CD4-positive, alpha-beta T cell treated with Interleukin-2 at 100 ng/mL for 4 hours (primary cell): ENCODE data around the gene NR6A1.

Experiments
- DNase-seq: peaks from one replicate; pipeline ENCODE4 v3.0.0-alpha.2; 2020; ENCODE audit warnings: low spot score

Gene NR6A1

DNA sequence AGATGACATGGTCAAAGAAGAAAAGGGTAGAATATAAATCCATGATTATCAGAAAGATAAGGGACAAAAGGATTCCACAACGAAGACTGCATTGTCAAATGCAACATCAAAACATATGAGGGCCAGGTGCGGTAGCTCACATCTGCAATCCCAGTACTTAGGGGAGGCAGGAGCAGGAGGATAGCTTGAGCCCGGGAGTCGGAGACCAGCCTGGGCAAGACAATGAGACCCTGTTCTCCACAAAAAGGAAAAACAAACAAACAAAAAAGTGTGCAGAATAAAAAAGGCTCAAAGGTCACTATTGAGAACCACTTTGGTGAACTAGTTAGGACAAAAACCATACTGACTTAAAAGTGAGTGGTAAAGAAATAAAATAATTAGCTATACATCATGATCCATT, 203.7 kb downstream of the NR6A1 start:
- DNase-seq = no peak

DNA sequence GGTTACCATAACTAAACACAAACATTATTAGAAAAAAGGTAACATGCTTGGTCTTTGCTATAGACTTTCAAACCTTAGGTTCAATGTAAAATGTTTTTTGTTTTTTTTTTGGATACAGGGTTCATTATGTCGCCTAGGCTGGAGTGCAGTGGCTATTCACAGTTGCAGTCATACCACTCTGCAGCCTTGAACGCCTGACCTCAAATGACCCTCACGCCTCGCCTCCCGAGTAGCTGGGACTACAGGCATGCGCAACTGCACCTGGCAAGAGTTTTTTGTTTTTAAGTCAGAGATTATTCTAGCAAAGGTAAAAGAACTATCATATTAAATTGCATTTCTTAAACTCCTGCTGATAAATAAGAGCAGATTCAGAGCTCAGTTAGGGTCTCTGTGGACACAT, 208.8 kb downstream of the NR6A1 start:
- DNase-seq = no peak

DNA sequence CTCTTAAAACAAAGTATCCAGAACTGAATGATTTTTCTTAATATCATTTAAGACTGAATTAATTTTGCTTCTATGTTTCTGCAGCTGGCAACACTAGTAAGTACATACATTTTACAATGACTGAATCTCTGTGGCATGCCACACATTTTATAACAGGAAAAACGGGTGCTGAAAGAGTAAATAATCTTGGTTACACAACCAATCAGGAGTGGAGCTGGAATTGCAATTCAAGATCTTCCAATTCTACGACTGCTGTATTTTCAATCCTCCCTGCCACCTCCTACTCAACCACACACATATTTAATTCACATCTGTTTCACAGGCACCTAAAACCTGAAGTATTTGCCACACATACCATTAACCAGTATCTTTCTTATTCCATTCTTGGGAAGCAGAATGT, 211.2 kb downstream of the NR6A1 start:
- DNase-seq = no peak

DNA sequence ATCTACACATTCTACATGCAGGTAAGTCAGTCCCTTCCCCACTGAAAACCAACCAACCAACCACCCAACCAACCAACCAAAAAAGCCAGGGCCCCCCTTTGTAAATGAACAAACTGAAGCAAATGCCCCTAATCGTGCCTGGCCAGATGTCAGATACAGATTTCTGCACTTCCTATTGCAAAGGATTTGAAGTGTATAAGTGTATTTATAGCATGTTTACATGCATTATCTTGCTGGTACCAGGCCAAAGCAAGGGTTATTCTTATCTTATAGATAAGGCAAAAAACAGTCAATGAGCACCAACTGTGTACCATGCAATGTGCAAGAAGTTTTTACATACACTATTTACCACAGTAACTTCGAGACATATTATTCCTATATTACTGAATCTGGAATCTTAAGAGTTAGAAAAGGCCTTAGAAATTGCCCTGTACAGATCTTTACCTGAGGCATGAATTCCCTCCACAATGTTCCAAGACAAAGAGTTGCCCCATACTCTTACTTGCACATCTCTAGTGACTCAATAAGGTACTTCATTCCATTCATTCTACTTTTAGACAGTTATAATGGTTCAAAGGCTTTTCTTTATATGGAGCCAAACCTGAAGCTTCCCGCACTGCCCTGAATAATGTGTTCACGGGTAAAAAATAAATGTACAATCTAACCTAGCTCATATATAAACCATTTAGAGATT, 212.2 kb downstream of the NR6A1 start:
- no peak for DNase-seq

DNA sequence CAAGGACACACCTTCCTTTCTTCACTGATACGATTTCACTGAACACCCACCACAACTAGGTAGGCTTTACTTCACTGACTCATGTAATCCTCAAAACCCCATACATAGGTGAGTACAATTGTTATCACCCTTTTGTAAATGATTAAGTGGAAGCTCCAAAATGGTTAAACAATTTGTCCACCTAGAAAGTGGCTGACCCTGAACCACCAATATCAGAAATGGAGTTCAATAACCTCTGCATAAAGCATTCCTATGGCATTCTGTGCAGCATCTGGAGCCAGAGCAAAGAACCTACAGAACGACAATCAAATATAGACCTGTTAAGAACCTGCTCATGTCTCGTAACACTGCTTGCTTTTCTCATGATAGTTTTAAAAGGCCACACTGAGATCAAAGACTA, 213.2 kb downstream of the NR6A1 start:
- DNase-seq = no peak

DNA sequence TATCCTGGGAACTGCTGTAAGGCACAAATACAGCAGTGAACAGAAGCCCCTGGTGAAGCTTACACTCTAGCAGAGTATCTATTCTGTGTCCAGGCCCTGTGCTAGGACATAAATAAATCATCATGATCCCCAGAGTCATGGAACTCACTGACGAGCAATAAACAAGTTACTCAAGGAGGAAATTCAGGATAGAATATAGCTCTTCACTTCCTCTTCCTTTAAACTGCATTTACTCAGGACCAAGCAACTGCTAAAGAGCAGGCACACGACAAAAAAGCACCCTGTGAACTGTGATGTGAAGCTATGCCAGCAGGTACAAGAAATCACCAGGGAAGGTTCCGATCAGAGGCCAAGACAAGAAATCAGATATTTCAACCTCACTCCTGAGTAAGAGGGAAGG, 216.1 kb downstream of the NR6A1 start:
- no peak for DNase-seq

DNA sequence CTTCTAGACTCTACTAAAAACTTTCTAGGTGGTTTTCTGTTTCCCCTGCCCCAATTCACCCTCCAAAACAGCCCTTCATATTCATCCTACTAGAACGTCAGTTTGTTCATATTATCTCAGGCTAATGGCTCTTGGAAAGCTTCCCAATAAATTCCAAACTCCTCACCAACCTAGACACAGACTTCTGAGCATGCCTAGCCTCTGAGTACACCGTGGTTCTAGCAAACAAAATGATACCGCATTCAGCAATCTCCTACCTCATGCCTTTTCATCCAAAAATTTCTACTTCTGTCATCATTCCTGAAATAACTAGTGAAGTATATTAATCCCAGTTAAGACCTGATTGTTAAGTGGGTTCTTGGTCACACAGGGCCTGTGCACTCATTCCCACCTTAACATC, 217.4 kb downstream of the NR6A1 start:
- DNase-seq = no peak

DNA sequence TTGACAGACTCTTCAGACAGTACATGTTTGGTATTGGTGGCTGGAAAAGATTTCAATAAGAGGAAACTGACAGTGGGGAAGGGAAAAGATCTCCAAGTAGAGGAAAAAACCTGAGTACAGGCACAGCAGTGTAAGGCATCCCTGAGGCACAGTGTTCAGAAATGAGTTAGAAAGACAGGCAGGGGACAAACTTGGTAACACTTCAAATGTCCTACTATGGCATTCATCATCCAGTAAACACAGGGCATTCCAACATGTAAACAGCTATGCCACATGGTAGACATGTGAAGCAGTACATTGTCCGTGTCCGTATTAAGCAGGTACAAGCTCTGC, 218.9 kb downstream of the NR6A1 start:
- no peak for DNase-seq

DNA sequence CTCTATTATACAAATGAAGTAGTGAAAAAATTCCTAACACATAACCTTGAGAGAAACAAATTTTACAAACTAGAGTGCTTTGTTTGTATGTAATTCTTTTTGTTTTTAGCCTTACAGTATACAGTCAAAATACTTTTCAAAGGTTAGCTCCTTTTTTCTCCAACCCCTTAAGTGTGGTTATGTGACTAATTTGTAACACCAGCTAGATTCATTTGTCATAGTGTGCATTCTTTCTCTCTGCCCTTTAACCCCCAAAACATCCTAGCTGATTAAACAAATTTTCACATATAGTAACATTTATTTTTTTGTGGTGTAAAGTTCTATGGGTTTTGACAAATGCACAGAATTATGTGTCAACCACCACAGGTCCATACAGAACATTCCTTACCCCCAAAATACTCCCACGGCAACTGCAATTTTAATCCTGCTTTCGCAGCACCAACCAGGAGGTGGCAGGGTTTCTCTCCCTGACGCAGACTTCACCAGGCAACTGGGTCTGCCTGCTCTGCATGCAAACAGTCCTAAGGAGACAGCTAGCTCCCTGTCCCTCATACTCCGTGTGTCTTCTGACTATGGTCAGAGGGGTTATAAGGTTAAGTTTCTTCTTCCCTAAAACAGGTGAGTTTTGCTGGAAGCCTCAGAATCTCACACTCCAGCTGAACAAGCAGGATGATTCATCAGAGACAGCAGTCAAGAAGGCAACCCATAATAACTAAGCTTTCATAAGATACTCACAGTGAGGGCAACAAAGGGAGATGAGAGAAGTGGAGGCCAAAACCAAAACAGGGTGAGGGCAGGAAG, 219.4 kb downstream of the NR6A1 start:
- no peak for DNase-seq

DNA sequence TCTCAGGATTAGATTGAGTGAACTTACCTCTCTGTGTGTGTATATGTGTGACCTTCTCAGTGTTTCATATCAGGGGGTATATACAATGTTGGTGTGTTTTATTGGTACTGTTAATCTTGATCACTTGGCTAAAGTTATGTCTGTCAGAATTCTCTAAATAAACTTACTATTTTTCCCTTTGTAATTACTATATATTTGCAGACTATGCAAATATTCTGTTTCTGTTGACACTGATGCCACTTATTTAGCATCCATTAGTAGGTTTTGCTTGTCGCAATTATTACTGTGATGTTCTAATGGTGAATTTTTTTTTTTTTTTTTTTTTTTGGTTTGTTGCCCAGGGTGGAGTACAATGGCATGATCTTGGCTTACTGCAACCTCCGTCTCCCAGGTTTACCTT, 221.0 kb downstream of the NR6A1 start:
- no peak for DNase-seq

DNA sequence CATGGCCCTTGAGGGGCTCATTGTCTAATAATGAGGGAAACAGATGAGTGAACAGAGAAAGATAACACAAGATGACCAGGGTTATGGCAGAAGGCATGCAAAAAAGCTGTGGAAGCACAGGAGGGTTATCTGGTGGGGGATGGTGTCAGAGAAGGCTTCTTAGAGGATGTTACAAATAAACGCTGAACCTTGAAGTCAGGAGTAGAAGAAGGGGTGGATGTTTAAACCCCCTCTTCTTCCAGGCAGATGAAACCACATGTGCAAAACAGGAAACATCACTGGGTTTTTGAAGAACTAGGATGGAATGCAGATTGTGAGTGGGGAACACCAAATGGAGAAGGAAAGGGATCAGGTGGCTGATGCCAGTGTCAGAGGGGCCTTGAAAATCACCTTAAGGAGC, 222.1 kb downstream of the NR6A1 start:
- DNase-seq = no peak

DNA sequence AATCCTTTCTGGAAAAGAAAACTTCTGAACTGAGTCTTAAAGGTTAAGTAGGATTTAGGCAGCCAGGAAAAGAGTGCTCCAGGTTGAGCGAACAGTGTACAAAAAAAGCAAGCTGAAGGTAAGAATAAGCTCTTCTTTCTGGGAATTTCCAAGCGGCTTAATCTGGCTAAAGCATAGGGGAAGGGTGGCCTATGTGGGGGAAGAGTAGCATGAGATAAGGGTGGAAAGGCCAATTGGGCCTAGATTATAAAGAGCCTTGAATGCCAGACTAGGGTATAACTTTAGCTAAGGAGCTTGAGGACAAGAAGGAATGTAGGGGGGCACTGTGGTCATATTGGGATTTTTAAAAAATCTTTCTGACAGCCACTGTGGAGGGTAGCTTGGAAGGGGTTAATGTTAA, 226.6 kb downstream of the NR6A1 start:
- DNase-seq = no peak

DNA sequence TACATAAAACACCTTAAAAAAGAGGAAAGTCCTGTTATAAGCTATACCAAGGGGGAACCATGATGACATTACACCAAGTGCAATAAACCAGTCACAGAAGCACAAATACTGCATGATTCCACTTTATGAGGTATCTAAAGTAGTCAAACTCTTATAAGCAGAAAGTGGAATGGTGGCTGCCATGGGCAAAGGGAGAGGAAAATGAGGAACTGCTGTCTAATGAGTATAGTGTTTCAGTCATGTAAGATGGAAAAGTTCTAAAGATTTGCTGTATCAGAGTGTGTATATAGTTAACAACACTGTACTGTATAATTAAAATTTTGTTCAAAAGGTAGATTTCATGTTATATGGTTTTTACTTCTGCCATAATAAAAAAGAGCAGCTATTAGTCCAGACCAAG, 229.3 kb downstream of the NR6A1 start:
- no peak for DNase-seq

DNA sequence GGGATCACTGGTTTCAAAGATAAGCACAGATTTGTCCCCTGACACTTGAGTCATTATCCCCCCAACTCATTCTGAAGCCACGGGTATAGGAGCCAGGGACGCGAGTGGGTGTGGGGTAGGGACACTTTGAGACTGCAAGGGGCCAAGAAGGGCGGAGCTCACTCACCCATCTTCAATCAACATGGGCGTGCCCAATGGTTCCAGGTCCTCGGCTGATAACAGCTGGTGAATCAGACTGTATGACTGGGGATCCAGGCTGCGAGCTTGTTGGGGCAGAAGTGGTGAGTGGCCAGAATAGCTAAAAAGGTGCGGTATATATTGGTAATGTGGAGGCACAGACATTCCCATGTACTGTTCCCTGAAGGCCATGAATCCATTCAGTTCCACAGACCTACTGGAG, 233.2 kb downstream of the NR6A1 start:
- no peak for DNase-seq

DNA sequence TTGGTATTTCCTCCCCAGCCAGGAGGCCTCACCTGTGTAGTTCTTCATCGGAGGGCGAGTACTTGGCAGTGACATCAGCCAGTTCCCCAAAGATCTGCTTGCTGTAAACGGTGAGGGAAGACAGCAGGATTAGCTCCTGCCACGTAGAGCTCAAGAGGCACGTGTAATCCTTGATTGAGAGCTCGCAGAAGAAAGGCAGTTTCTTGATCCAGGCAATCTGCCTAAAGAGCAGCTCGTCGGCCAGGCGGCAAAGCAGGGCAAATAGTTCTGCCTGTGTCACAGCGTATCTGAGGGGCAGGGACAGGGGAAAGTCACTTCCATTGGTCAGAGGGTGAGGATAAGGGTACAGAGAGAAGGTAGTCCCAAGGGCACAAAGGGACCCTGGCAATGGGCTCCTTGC, 235.3 kb downstream of the NR6A1 start:
- no peak for DNase-seq

DNA sequence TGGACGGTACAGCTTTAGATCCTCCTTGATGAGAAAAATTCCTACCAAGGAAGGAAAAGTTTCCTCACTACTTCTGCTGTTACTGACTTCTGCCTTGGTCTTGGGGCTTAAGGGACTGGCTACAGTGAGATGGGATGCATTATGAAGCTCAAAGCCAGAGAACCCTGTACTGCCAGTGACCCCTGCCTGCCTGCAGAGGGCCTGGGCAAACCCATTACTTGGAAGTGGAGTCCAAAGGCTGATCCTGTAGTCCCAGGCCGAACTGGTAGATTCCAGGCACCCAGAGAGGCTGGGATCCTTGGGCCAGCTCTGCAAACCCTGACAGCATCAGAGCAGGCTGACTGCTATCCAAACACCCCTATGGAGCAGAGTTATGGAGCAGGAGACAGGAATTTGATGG, 238.2 kb downstream of the NR6A1 start:
- DNase-seq = no peak

DNA sequence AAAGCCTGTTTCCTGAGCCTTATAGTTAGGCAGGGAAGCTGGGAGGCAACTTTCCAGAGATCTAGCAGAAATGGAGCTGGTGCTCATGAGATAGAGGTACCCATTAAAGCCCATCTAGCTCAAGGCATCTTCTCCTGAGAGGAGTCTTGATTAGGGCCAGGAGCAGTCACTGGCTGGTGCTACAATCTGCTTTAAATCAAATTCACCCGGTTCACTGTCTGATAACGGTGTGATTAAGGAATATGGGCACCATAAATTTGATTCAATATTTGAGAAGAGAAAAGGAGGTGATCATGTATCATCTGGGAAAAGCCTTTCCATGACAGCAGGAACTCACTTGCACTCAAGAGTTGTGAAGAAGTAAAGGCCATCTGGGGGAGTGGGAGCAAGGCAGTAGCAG, 240.0 kb downstream of the NR6A1 start:
- no peak for DNase-seq

DNA sequence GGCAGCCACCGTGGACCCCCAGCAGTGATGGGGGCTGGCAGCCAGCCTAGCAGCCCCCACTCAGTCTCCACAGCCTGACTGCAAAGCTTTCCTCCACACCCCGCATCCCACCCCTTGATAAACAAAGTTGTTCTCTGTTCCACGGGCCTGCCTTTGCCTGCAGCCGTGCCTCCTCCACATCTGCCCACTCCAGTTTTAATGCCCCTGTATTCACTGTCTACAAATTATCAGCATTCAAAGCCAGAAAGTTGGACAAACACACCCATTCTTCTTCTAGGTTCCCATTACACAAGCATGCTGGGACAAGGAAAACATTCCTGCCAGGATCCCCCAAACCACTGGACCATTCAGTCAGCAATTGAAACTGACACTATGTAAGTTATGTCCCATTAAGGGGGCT, 240.9 kb downstream of the NR6A1 start:
- DNase-seq = no peak

DNA sequence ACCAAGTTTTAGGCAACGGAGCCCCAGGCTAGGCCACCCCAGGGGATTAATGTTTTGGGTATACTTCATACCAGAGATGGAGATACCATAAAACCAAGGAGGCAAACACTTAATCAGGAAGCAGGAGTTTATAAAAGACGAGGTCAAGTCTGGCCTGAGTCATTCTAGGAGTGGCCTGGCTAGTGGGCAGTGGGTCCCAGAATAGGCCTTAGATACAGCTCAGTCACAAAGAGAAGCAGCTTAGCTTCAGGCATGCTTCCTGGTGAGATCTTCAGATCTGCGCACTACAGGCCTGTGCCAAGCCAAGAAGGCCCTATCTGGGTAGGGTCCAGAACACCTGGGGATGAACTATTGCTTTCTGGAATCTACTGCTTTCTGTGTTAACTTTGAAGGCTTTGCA, 243.3 kb downstream of the NR6A1 start:
- DNase-seq = no peak

DNA sequence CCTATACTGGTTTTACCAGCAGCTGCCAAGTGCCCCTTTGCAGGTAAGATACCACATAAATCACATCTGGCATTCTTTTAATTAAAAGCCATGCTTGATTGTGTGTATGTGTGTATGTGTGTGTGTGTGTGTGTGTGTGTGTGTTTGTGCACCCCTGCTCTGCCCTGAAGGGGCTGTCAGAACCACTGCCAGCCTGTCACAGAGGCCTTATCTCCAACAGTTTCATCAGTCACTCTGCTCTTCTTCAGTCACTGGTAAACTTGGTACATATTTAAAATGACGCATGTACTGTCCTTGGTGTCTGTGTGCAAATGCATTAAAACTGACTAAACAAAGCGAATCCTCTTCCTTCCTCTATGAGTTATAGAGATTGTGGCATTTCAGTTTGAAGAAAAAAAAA, 244.9 kb downstream of the NR6A1 start:
- no peak for DNase-seq

DNA sequence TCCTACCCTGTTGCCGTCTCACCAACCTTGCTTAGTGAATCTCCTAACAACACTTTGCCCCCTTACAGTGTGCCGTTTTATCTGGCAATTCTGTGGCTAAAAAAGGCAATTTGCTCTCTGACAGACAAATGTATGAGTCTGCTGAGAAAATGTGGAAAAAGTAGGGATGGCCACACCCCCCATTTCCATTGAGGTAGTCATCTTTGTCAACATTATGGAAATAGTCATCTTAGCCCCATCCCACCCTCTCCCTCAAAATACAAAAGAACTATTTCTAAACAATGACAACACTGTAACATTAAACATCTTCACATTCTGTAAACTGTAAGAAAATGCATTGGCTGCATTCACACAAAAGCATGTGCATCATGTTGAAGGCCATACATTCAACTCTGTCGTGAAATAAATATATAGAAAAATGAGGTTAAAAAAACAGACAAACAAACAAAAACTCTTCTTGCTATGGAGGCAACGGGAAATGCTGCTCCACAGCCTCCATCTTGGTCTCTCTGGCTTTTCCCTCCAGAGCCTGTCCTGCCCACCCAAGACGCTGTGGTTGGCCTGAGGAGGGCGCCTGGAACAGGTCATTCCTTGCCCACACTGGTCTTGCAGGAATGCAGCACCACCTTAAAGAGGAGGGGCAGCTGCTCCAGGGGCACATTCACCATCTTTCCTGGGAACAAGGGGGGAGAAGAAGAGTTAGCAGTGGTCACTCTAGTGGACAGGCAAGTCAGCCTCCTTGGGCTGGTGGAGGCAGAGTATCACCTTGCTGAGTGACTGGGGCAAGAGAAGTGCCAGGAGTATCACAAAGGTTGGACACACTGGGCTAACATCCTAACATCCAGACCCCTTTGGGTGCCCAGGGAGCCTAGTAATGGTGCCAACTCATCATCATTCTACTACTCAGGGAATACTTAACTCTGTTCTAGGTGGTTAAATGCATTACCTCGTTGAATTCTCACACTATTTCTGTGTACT, 248.7 kb downstream of the NR6A1 start:
- no peak for DNase-seq

DNA sequence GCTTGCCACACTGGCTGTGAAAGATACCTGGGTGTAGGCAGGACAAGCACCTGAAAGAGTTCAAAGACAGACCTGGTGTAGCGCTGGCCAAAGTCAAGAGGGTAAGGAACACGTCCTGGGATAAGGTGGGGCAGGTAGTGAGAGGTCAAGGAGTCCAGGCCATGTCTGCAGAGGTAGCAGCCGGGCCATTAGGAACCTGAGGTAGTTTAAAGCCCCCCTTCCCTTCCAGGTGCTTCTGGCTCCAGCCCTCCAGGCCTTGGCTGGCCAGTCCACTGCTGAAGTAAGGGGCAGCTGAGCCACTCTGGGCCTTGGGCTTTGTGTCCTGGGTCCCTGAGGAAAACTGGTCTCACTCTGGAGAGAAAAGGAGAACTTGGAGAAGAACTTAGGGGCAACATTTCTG, 250.0 kb downstream of the NR6A1 start:
- DNase-seq = no peak

DNA sequence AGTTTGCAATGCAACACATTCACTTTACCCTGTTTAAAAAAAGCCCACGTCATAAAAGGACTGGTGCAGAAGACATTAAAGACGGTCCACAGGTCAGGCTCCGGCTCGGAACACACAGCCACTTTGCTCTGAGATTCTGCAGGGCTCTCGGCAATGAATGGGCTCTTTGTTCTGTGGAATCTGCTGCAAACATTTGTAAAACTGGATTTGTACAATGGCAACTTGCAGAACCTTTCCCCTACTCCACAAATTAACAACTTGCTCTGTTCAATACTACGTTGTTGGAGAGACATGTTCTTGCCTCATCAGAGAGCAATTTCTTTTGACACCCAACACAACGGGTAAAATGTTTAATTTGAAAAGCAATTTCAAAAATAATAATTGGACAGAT, 250.9 kb downstream of the NR6A1 start:
- DNase-seq = no peak
